Body of pancreas (tissue), 4 donors: ENCODE data around the gene CMIP.

Source experiments
- POLR2A ChIP-seq, 3 donors: fragments of 450-650 bp; IDR thresholded peaks; one replicate each; pipeline ENCODE4 v1.6.1; 2016; ENCODE audit warnings: antibody characterized with exemption in 3 of 3, mild to moderate bottlenecking in 2 of 3
- TF ChIP-seq, protein P1 (sequence below), 7 experiments: fragments of 450-650 bp in 4 of 7; fragments of 200-600 bp in 3 of 7; sonication (generic) in 3 of 7; IDR thresholded peaks; one replicate each; pipeline ENCODE4 v1.5.1; 2016 to 2019; ENCODE audit warnings: antibody characterized with exemption in 7 of 7

DNA sequence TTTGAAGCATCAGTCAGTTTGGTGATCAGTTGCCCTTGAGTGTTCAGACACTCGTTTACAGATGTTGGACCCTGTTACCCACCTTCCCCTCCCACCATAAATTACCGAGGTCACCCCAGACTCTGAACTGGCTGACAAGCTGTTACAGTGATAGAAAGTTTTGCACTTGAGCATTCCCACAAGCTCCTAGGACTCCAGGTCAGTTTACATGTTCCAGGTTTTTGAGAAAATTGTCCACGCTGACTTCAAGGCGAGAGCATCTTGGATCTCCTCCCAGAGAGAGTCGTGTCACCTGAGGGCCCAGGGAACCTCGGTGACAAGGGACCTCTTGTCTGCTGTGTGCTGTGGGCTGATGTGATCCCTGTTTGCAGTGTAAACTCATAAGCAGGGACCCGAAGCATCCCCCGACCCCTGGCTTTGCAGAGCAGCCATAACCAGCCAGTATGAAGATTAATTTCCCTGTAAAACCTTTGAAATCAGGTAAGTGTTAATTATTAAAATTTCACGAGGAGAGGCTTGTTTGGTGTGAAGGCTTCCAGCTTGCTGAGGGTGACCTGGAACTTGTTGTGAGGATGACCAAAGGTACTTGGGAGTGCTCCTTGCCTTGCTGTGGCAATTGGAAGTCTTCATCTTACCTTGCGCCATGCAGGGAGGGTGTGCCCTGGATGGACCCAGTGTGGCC lies 91.2 kb downstream of the CMIP start:
- TF ChIP-seq, protein P1, sequence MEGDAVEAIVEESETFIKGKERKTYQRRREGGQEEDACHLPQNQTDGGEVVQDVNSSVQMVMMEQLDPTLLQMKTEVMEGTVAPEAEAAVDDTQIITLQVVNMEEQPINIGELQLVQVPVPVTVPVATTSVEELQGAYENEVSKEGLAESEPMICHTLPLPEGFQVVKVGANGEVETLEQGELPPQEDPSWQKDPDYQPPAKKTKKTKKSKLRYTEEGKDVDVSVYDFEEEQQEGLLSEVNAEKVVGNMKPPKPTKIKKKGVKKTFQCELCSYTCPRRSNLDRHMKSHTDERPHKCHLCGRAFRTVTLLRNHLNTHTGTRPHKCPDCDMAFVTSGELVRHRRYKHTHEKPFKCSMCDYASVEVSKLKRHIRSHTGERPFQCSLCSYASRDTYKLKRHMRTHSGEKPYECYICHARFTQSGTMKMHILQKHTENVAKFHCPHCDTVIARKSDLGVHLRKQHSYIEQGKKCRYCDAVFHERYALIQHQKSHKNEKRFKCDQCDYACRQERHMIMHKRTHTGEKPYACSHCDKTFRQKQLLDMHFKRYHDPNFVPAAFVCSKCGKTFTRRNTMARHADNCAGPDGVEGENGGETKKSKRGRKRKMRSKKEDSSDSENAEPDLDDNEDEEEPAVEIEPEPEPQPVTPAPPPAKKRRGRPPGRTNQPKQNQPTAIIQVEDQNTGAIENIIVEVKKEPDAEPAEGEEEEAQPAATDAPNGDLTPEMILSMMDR (IDR thresholded peaks at IDR 0.05), result no peak
- TF ChIP-seq POLR2A (IDR thresholded peaks at IDR 0.05), result no peak
